Ectodermal cell (in vitro differentiated cells): Measurements from ENCODE around the gene SVIL.
A peak's percentile ranks its signal among the peaks of the same experiment; 100 is the strongest.
"Not testable (repeated sequence)": the region's sequence is repeated elsewhere in the genome, so short reads cannot be mapped to it uniquely, and the experiment has no call there.

Experiments used
- H3K27ac ChIP-seq: 2 replicates; pipeline ENCODE4 v1.7.0; 2013; ENCODE audit warnings: mild to moderate bottlenecking, low read depth, low read length; ENCODE audit not compliant: insufficient read depth, poor library complexity, severe bottlenecking
- H3K27me3 ChIP-seq: 2 replicates; pipeline ENCODE4 v1.7.0; 2013; ENCODE audit warnings: mild to moderate bottlenecking, low read length; ENCODE audit not compliant: insufficient read depth, control insufficient read depth, poor library complexity, severe bottlenecking
- H3K36me3 ChIP-seq: one replicate; pipeline ENCODE4 v1.7.0; 2013; ENCODE audit warnings: low read length; ENCODE audit not compliant: control insufficient read depth, insufficient read depth
- H3K4me1 ChIP-seq: one replicate; pipeline ENCODE4 v1.7.0; 2013; ENCODE audit warnings: low read length; ENCODE audit not compliant: control insufficient read depth, insufficient read depth
- H3K4me3 ChIP-seq: 2 replicates; pipeline ENCODE4 v1.7.0; 2013; ENCODE audit warnings: low read depth, low read length, control low read depth; ENCODE audit not compliant: insufficient read depth
- H3K9me3 ChIP-seq: 2 replicates; pipeline ENCODE4 v1.7.0; 2013; ENCODE audit warnings: mild to moderate bottlenecking, low read length, moderate library complexity; ENCODE audit not compliant: control insufficient read depth
- WGBS, 2 experiments: methylation state at CpG; one replicate each; pipeline ENCODE4 v1.1.7; 2013; ENCODE audit warnings: missing lambda C conversion rate in 2 of 2; 5-methylcytosine and 5-hydroxymethylcytosine counted together

SVIL gene

GRCh38 chr10:29590915-29591650 lies 43.7 kb downstream of the SVIL start:
- peaks cover 26% of the 10 kb centered on the region for H3K4me1 ChIP-seq
- no peaks in the 10 kb centered on the region for H3K36me3 ChIP-seq
- H3K27me3 ChIP-seq = no peaks in the 10 kb centered on the region
- H3K4me3 ChIP-seq = no peak overlapping the region
- H3K27ac ChIP-seq = no peak overlapping the region
- no peaks in the 10 kb centered on the region for H3K9me3 ChIP-seq
- 82 to 97% methylated on average over 2 of the region's 2 CpGs for WGBS, 2 experiments

DNA sequence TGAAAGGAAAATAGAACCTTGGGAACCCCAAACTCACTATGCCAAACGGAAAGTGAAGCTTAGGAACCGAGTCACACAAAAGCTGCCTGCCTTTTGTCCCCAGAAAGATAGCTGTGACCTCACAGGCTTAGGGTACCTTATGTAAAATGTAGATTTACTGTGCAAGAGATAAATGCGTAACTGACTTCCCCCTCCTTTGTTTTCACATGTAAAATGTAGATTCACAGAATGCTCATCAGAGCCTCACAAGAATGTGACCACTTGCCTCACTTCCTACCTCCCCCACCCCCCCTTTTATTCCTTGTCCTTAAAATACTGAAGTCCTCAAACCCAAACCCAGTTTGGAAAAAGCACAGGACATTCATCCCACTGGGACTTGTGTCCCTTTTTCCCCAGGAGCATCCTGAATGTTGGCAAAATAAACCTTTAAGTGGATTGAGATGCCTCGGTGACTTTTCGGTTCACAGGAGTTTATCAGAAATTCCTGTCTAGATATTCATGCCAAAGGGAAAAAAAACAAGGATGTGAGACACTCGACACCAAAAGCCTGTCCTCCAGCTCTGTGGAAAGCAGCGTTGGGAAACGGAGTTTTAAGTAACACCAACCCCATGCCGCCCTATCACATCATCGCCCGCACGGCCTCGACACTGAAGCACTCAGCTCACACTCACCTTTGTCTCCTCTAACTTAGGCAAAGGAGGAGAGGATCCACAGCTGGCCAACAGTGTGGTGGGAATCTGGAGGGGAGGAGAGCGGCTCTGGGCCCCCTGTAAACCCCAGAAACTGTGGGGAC lies 45.9 kb downstream of the SVIL start:
- WGBS, 2 experiments = 55% methylated on average over 13 to 14 of the region's 14 CpGs
- H3K27ac ChIP-seq = no peak overlapping the region

GRCh38 chr10:29587750-29588628 lies 46.8 kb downstream of the SVIL start:
- H3K4me1 ChIP-seq = peaks cover 31% of the 10 kb centered on the region
- 41 to 56% methylated on average over 10 to 15 of the region's 19 CpGs for WGBS, 2 experiments
- not testable (repeated sequence) for H3K4me3 ChIP-seq, H3K27me3 ChIP-seq, H3K9me3 ChIP-seq, H3K36me3 ChIP-seq
- H3K27ac ChIP-seq = peak overlapping the region; percentile 36

More for the DNA sequence above, 45.9 kb downstream of the SVIL start:
- Histone ChIP-seq H3K4me3 (no peak overlapping the region), H3K27me3 (no peaks in the 10 kb centered on the region), H3K9me3 (no peaks in the 10 kb centered on the region), H3K4me1 (peaks cover 31% of the 10 kb centered on the region), H3K36me3 (no peaks in the 10 kb centered on the region)

- Histone ChIP-seq H3K4me1 (peaks cover 31% of the 10 kb centered on the region), H3K27ac (peak overlapping the region; percentile 36)
- not testable (repeated sequence) for H3K36me3 ChIP-seq, H3K4me3 ChIP-seq, H3K27me3 ChIP-seq, H3K9me3 ChIP-seq
- WGBS, 2 experiments = 57% methylated on average over 14 of the region's 15 CpGs
Observed at GRCh38 chr10:29587102-29587749, 47.5 kb downstream of the SVIL start.

DNA sequence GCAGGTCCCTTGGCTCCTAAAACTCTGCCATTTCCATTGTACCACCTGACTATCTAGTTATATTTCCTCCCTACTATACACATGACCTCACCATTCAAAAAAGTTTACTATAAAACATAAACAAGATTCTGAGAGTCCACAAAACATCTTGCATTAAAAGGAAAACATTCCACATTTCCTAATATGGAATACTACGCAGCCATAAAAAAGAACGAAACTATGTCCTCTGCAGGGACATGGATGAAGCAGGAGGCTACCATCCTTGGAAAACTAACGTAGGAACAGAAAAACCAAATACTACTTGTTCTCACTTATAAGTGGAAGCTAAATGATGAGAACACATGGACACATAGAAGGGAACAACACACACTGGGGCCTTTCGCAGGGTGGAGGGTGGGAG lies 48.3 kb downstream of the SVIL start:
- peaks cover 31% of the 10 kb centered on the region for H3K4me1 ChIP-seq
- no peak overlapping the region for H3K4me3 ChIP-seq
- no peaks in the 10 kb centered on the region for H3K27me3 ChIP-seq
- H3K27ac ChIP-seq = no peak overlapping the region
- 81 to 86% methylated on average over 4 of the region's 4 CpGs for WGBS, 2 experiments
- no peaks in the 10 kb centered on the region for H3K36me3 ChIP-seq
- H3K9me3 ChIP-seq = no peaks in the 10 kb centered on the region

- Histone ChIP-seq H3K36me3 (no peaks in the 10 kb centered on the region), H3K4me1 (peaks cover 31% of the 10 kb centered on the region), H3K9me3 (no peaks in the 10 kb centered on the region), H3K27ac (no peak overlapping the region), H3K27me3 (no peaks in the 10 kb centered on the region), H3K4me3 (no peak overlapping the region)
- WGBS, 2 experiments = 27% methylated on average over 18 of the region's 18 CpGs
Observed at GRCh38 chr10:29585488-29585976, 49.2 kb downstream of the SVIL start.

DNA sequence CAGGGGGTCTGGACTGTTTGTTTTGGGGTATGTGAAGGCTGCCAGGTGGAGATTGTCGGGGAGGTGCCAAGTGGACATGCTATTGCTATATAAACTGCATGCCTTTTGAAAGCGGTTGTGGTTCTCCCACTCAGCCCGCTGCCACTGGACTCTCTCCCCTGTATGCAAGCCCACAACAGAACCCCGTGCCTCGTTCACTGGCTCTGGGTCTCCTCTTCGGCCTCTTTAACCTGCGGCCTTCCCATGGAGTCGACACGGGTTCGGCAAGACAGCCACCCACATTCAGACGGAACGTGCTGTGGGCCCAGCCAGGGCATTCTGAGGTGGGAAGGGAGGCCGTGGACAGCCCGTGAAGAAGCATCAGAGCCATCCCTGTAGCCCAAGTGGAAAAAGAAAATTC lies 50.3 kb downstream of the SVIL start:
- WGBS, 2 experiments = 93 to 96% methylated on average over 14 of the region's 14 CpGs
- Histone ChIP-seq H3K27ac (no peak overlapping the region), H3K4me3 (no peak overlapping the region), H3K9me3 (no peaks in the 10 kb centered on the region), H3K36me3 (no peaks in the 10 kb centered on the region), H3K27me3 (no peaks in the 10 kb centered on the region), H3K4me1 (peaks cover 25% of the 10 kb centered on the region)

DNA sequence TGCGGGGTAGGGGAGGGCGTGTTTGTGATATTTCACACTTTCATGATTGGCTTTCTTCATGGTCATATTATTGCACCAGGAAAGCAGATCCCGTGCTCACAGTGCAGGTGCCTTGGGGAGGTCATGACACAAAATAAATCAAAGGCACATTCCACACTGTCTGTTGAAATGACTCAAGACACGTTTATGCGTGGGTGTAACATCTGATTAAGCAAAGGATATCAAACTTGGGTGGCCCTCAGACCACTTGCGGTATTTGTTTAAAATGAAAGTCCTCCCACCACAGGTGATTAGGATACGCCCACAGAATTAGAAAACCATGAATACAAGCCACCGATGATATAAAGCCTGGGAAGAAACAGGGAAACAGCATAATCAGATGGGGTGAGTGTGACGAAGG lies 51.1 kb downstream of the SVIL start:
- Histone ChIP-seq H3K4me3 (no peak overlapping the region), H3K36me3 (no peaks in the 10 kb centered on the region), H3K27me3 (no peaks in the 10 kb centered on the region), H3K27ac (no peak overlapping the region), H3K4me1 (peaks cover 18% of the 10 kb centered on the region), H3K9me3 (no peaks in the 10 kb centered on the region)
- 96% methylated on average over 9 of the region's 9 CpGs for WGBS, 2 experiments

GRCh38 chr10:29582769-29583168 lies 52.0 kb downstream of the SVIL start:
- not testable (repeated sequence) for H3K4me3 ChIP-seq, H3K27ac ChIP-seq, H3K36me3 ChIP-seq, H3K9me3 ChIP-seq, H3K27me3 ChIP-seq
- WGBS, 2 experiments = 76 to 85% methylated on average over 5 of the region's 5 CpGs
- peaks cover 11% of the 10 kb centered on the region for H3K4me1 ChIP-seq
